Liver (tissue), 3 donors: ENCODE data around the gene RNF215.

Experiments
- CTCF ChIP-seq: fragments of 150-350 bp; IDR thresholded peaks from 2 replicates; pipeline ENCODE4 v1.5.1; 2017; ENCODE audit warnings: improper control_type of control experiment, low read depth, low read length; ENCODE audit not compliant: missing input control
- GABPA ChIP-seq, 2 donors: IDR thresholded peaks in 1 of 2; conservative IDR thresholded peaks in 1 of 2; 2 replicates each; pipeline ENCODE4 v1.6.1; 2016; ENCODE audit warnings: antibody characterized with exemption in 2 of 2, mild to moderate bottlenecking in 1 of 2, moderate library complexity in 1 of 2
- RAD21 ChIP-seq, 2 donors: IDR thresholded peaks; 2 replicates each; pipeline ENCODE4 v1.6.1; 2016; ENCODE audit warnings: antibody characterized with exemption in 2 of 2, mild to moderate bottlenecking in 2 of 2
- SP1 ChIP-seq: IDR thresholded peaks from 2 replicates; pipeline ENCODE4 v1.6.1; 2018; ENCODE audit warnings: antibody characterized with exemption, mild to moderate bottlenecking
- donor health status: healthy.
- donor health status: healthy.

GRCh38 chr22:30416837-30417236, 29.6 kb upstream of the RNF215 start:
- TF ChIP-seq CTCF, result no peak
- TF ChIP-seq GABPA (IDR thresholded peaks at IDR 0.05 in 1 of 2, conservative IDR thresholded peaks at IDR 0.05 in 1 of 2), result no peak
- no peak for TF ChIP-seq RAD21 (IDR thresholded peaks at IDR 0.05)
- no peak for TF ChIP-seq SP1
